Renal cortical epithelial cell (primary cell): ENCODE measurements around the gene IL37. TPM values are rescaled to one million over a fixed set of nuclear protein-coding genes. Genes with fewer than 3 reads are reported as not detected.
A peak's percentile ranks its signal among the peaks of the same experiment; 100 is the strongest.

Experiments used
- DNase-seq: peaks from one replicate; pipeline ENCODE4 v3.0.0-alpha.2; 2011; ENCODE audit warnings: low read depth
- total RNA-seq: library from RNA; depleted of rRNA; stranded (reverse); fragments of >200 nt; gene quantifications from 2 replicates; pipeline ENCODE4 v1.2.3, GENCODE V29; 2014

Gene IL37
- total RNA-seq, 1 donor from 2014 or later: not detected

DNA sequence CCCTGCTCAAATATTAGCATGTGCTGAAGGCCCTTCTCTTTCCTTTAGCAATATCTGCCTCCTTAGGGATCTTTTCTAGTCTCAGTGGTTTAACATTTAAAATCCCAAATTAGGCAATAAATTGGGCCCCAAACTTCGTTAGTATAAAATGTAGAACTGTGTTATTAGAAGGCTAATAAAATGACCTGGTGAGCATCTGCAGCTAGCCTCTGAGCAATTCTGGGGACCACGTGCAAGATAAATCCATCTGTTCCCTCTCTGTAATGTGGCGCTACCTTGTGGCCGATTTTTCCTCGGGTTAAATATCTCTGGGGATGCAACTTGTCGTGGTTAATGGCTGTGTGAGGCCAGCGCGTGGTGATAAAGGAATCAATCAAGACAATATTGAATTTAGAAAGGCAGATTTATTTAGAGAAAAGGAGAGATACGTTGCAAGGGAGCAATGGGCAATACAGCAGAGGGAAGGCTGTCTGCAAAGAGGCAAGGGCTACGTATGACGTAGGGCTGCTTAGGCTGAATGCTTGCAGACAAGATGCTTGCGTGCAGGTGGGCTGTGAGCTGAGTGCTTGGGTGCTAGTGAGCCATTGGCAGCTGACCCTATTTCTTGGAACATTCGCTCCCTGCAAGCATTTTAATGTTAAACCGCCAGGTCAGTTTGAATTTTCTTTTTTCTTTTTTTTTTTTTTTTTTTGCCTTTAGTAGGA, 48.3 kb downstream of the IL37 start:
- DNase-seq: no peak

DNA sequence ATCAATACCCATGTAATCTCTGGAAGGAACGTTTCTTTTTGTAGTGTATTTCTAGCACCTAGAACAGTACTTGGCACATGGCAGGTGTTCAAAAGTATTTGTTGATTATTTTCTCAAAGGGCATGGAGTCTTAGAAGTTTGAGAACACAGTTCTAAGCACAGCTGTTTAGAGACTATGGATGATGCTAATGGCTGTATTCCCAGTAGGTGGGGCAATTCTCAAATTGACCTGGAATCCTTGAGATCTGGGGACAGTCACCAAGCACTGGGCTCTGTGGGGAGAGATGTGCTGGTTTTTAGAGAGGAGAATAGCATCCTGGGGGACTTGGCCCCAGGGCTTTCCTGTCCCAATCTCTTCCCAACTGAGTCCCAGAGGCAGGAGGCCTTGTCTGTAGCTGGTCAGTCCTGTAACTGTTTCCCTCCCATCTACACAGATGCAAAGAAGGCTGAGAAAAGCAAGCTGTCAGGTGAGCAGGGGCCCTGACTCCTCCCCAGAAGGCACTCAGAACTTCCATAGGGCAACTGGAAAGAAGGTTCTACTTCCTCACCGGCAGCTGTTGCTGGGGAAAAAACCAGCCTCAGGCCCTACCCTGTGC, 49.4 kb downstream of the IL37 start:
- DNase-seq: no peak

DNA sequence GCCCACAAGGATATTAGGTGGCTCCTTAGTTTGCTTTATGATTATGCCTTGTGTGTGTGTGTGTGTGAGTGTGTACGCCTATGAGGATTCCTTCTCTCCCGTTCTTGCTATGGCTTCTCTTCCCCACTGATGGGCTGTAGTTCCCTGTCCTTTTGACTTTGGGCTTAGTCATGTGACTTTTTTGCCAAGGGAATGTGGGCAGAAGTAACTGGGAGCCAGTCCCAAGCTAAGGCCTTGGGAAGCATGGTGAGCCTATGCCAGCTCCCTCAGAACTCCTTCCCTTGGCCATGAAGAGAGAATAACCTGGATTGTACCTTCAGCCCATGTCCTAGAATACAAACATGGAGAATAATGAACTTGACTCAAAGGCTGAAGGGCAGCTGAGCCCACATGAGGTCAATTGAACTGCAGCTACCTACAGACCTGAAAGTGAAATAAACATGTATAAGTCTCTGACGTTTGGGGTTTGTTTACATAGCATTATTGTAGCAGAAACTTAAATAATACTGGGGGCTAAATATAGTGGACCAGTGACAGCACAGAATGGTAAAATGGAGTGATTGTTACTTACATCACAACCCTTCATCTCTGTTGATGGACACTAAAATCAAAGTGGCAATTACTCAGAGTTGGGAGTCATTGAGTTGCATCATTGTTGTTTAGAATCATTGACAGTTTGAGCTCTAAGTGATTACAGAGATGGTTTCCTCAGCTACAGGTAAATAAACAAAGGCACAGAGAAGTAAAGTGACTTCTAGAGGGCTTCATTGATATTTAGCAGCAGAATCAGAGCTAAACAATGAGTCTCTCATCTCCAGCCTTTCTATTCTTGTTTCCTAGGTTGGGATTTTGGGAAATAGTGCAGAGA, 51.6 kb downstream of the IL37 start:
- DNase-seq: peak; percentile 42

DNA sequence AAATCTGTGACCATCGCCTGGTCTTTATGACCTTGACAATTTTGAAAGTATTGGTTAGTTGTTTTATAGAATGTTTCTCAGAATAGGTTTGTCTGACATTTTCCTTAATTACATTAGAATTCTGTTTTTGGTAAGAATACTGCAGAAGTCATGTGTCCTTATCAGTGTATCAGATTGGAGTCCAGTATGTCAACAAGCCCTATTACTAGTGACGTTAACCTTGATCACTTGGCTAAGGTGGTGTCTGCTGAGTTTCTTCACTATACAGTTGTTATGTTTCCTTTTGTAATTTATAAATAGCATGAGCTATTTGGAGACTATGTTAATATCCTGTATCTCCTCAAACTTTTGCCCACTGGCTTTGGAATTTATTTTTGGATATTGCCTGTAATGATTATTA, 56.1 kb downstream of the IL37 start:
- DNase-seq: no peak

Other genes with a start within 250 kb of the IL37 start
- gene NT5DC4, start 190.1 kb upstream of the IL37 start, total RNA-seq: not detected in 2 replicates
- gene CKAP2L, start 146.6 kb upstream of the IL37 start, total RNA-seq: 0.40 and 4.2 TPM in 2 replicates
- 0.15 and 6.3 TPM in 2 replicates for gene IL1A, start 126.7 kb upstream of the IL37 start, total RNA-seq
- gene IL1B, start 74.4 kb upstream of the IL37 start, total RNA-seq: 0.35 and 4.5 TPM in 2 replicates
- not detected in 2 replicates for gene IL36G, start 66.8 kb downstream of the IL37 start, total RNA-seq
- gene IL36A, start 94.3 kb downstream of the IL37 start, total RNA-seq: not detected in 2 replicates
- gene IL36B, start 141.7 kb downstream of the IL37 start, total RNA-seq: not detected in 2 replicates
- gene IL36RN, start 148.0 kb downstream of the IL37 start, total RNA-seq: 0.69 TPM in 1 of 2 replicates, not detected in the other
- not detected in 2 replicates for gene IL1F10, start 156.8 kb downstream of the IL37 start, total RNA-seq
- gene IL1RN, start 216.4 kb downstream of the IL37 start, total RNA-seq: 1.6 TPM in 1 of 2 replicates, not detected in the other